Activated T-helper 9 cell treated with anti-CD3 and anti-CD28 coated beads, Interleukin-2, amount 50 U/mL, for 16 hours (primary cell): ENCODE results near the gene MAPT.
A peak's percentile ranks its signal among the peaks of the same experiment; 100 is the strongest.

Source experiments
- DNase-seq: peaks from one replicate; pipeline ENCODE4 v3.0.0-alpha.2; 2020; ENCODE audit warnings: low read depth

MAPT gene

GRCh38 chr17:46028981-46029565 lies 134.7 kb downstream of the MAPT start:
- DNase-seq = no peak

- DNase-seq = no peak
These were observed 135.3 kb downstream of the MAPT start for GRCh38 chr17:46029627-46030026.

- no peak for DNase-seq
These were observed 136.4 kb downstream of the MAPT start for GRCh38 chr17:46030752-46031151.

GRCh38 chr17:46031440-46031839 lies 137.1 kb downstream of the MAPT start:
- DNase-seq = no peak

- no peak for DNase-seq
These were observed 137.6 kb downstream of the MAPT start for GRCh38 chr17:46031920-46032319.

- no peak for DNase-seq
These were observed 138.6 kb downstream of the MAPT start for GRCh38 chr17:46032909-46033308.

GRCh38 chr17:46033392-46033791 lies 139.0 kb downstream of the MAPT start:
- no peak for DNase-seq

- no peak for DNase-seq
These were observed 140.9 kb downstream of the MAPT start for GRCh38 chr17:46035112-46035818.

- no peak for DNase-seq
These were observed 142.1 kb downstream of the MAPT start for GRCh38 chr17:46036491-46036890.

- DNase-seq = no peak
These were observed 143.4 kb downstream of the MAPT start for GRCh38 chr17:46037722-46038255.

- no peak for DNase-seq
These were observed 144.1 kb downstream of the MAPT start for GRCh38 chr17:46038414-46038813.

GRCh38 chr17:46038937-46039336 lies 144.6 kb downstream of the MAPT start:
- DNase-seq = no peak

GRCh38 chr17:46039592-46040186 lies 145.3 kb downstream of the MAPT start:
- no peak for DNase-seq

- DNase-seq = no peak
These were observed 147.9 kb downstream of the MAPT start for GRCh38 chr17:46042246-46042645.

- DNase-seq = no peak
These were observed 148.6 kb downstream of the MAPT start for GRCh38 chr17:46042925-46043324.

GRCh38 chr17:46043606-46044005 lies 149.3 kb downstream of the MAPT start:
- no peak for DNase-seq

- DNase-seq = peak; percentile 16
These were observed 150.1 kb downstream of the MAPT start for GRCh38 chr17:46044286-46044928.

- DNase-seq = no peak
These were observed 150.6 kb downstream of the MAPT start for GRCh38 chr17:46044989-46045388.

- no peak for DNase-seq
These were observed 151.3 kb downstream of the MAPT start for GRCh38 chr17:46045639-46046038.

GRCh38 chr17:46046957-46047356 lies 152.6 kb downstream of the MAPT start:
- DNase-seq = no peak

- DNase-seq = no peak
These were observed 153.0 kb downstream of the MAPT start for GRCh38 chr17:46047398-46047797.

GRCh38 chr17:46047856-46048255 lies 153.5 kb downstream of the MAPT start:
- DNase-seq = no peak

GRCh38 chr17:46049656-46050055 lies 155.3 kb downstream of the MAPT start:
- DNase-seq = no peak
